Gastroesophageal sphincter (tissue), 4 donors: ENCODE results near the gene MTO1. TPM values are rescaled to one million over a fixed set of nuclear protein-coding genes. Genes with fewer than 3 reads are reported as not detected.
"Not testable (repeated sequence)": the region's sequence is repeated elsewhere in the genome, so short reads cannot be mapped to it uniquely, and the experiment has no call there.

Experiments
- ATAC-seq: fragments of 150-250 bp; one replicate; pipeline ENCODE4 v1.9.1; 2016; ENCODE audit warnings: mild to moderate bottlenecking, moderate library complexity
- H3K27ac ChIP-seq, 4 donors: fragments of 200-600 bp; sonication (generic) in 3 of 4; 1 replicate in 3 of 4; 2 replicates in 1 of 4; pipeline ENCODE4 v1.5.1; 2016 to 2019
- H3K27me3 ChIP-seq: fragments of 200-600 bp; sonication (generic); one replicate; pipeline ENCODE4 v1.5.1; 2019
- H3K36me3 ChIP-seq, 2 donors: fragments of 200-600 bp; sonication (generic); one replicate each; pipeline ENCODE4 v1.5.1; 2019; ENCODE audit warnings: control low read depth in 1 of 2
- H3K4me1 ChIP-seq, 3 donors: fragments of 200-600 bp; sonication (generic); 1 replicate in 2 of 3; 2 replicates in 1 of 3; pipeline ENCODE4 v1.5.1; 2016 to 2019; ENCODE audit warnings: control low read depth in 2 of 3
- H3K4me3 ChIP-seq, 2 donors: fragments of 200-600 bp; sonication (generic); one replicate each; pipeline ENCODE4 v1.5.1; 2019; ENCODE audit warnings: mild to moderate bottlenecking in 1 of 2, moderate library complexity in 1 of 2
- H3K9me3 ChIP-seq, 3 donors: fragments of 200-600 bp; sonication (generic); one replicate each; pipeline ENCODE4 v1.5.1; 2017 to 2019; ENCODE audit warnings: control low read depth in 2 of 3
- CTCF ChIP-seq, 4 experiments: fragments of 200-600 bp in 2 of 4; fragments of 450-650 bp in 2 of 4; sonication (generic) in 1 of 4; IDR thresholded peaks; one replicate each; pipeline ENCODE4 v1.5.1; 2017 to 2019; ENCODE audit warnings: antibody characterized with exemption in 4 of 4, mild to moderate bottlenecking in 2 of 4, moderate library complexity in 2 of 4
- EP300 ChIP-seq: sonication (generic); formaldehyde crosslinking; IDR thresholded peaks from one replicate; pipeline ENCODE4 v1.6.1; 2017; ENCODE audit warnings: antibody characterized with exemption, mild to moderate bottlenecking
- POLR2A ChIP-seq, 2 donors: fragments of 450-650 bp; IDR thresholded peaks; one replicate each; pipeline ENCODE4 v1.6.1; 2017; ENCODE audit warnings: antibody characterized with exemption in 2 of 2, mild to moderate bottlenecking in 2 of 2, moderate library complexity in 1 of 2
- POLR2AphosphoS5 ChIP-seq: sonication (generic); formaldehyde crosslinking; IDR thresholded peaks from one replicate; pipeline ENCODE4 v1.6.1; 2017; ENCODE audit warnings: antibody characterized with exemption
- WGBS, 2 donors: methylation state at CpG; one replicate each; pipeline ENCODE4 v1.1.5; 2018; ENCODE audit warnings: low coverage in 1 of 2; 5-methylcytosine and 5-hydroxymethylcytosine counted together
- total RNA-seq, 4 donors: library from RNA; depleted of rRNA; stranded (reverse); fragments of >200 nt; gene quantifications; one replicate each; pipeline ENCODE4 v1.1.0, GENCODE V29; 2016

The MTO1 gene
- total RNA-seq, 4 donors from 2014 or later = 25.2 to 30.3 (median 29.4) TPM

GRCh38 chr6:73542891-73543290 is 81.4 kb downstream of the MTO1 start:
- Histone ChIP-seq H3K9me3 (no peaks in the 10 kb centered on the region), H3K27ac (no peak overlapping the region), H3K4me3 (no peak overlapping the region), H3K4me1 (no peaks in the 10 kb centered on the region), H3K27me3 (no peaks in the 10 kb centered on the region), H3K36me3 (no peaks in the 10 kb centered on the region)
- 91 to 93% methylated on average over 3 to 5 of the region's 5 CpGs for WGBS, 2 donors
- TF ChIP-seq EP300 = no peak
- TF ChIP-seq POLR2AphosphoS5 = no peak
- no peak for TF ChIP-seq CTCF (IDR thresholded peaks at IDR 0.05)
- no peak for TF ChIP-seq POLR2A (IDR thresholded peaks at IDR 0.05)
- no peak for ATAC-seq

DNA sequence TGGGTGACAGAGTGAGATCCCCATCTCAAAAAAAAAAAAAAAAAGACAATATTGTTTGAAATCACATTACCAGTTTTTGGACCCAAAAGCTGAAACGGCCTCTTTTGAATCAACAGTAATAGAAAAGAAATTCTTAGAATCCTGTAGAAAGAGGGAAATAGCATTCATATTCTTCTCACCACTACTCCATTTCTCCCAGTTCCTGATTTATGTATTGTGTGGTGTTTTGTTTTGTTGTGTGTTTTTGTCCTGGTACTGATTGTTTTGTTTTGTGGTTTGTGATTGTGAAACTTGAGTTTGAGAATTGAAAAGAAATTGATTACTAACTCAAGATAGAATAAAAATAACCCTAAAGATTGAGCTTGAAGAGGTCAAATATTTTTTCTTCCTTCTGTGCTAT is 85.5 kb downstream of the MTO1 start:
- Histone ChIP-seq H3K4me3 (no peak overlapping the region), H3K9me3 (no peaks in the 10 kb centered on the region), H3K27me3 (no peaks in the 10 kb centered on the region), H3K4me1 (no peaks in the 10 kb centered on the region), H3K27ac (no peak overlapping the region), H3K36me3 (no peaks in the 10 kb centered on the region)
- 75 to 89% methylated on average over 1 of the region's 1 CpG for WGBS, 2 donors
- TF ChIP-seq CTCF (IDR thresholded peaks at IDR 0.05) (no peak), POLR2A (IDR thresholded peaks at IDR 0.05) (no peak), EP300 (no peak), POLR2AphosphoS5 (no peak)
- ATAC-seq = no peak

DNA sequence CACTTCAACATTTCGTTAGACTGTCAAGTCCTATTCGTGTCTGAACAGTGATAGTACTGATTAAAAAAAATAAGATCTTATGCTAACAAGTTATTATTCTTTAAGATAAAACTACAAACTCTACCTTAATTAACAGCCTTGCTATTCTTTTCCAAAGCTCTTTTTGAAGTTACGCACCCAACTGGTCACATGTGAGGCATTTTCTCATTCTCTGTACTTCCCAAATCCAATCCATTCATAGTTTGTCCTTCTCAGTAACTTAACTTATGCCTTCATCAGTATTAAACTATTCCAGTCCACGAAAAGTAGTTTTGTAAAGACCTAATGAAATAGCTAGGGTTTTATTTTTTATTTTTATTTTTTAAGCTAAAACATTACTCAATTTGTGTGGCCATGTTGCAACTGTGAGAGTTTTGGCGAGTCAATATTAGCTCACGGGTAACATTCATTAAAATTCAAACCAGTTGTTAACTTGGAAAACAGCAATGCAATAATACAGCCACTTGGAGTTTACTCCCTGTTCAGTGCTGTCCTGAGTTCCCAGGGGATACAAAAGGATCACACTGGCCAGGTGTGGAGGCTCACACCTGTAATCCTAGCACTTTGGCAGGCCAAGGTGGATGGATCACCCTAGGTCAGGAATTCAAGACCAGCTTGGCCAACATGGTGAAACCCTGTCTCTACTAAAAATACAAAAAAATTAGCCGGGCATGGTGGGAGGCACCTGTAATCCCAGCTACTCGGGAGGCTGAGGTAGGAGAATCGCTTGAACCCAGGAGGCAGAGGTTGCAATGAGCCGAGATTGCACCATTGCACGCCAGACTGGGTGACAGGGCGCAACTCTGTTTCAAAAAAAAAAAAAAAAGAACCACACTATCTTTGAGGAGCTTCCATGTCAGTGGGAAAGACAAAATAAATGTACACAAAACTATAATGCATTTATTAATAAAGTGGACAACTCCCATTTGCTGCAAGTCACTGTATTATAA is 87.2 kb downstream of the MTO1 start:
- no peaks in the 10 kb centered on the region for H3K4me1 ChIP-seq
- no peaks in the 10 kb centered on the region for H3K9me3 ChIP-seq
- no peaks in the 10 kb centered on the region for H3K36me3 ChIP-seq
- no peak overlapping the region for H3K27ac ChIP-seq
- no peak overlapping the region for H3K4me3 ChIP-seq
- no peaks in the 10 kb centered on the region for H3K27me3 ChIP-seq
- WGBS, 2 donors = 74 to 90% methylated on average over 8 to 12 of the region's 12 CpGs
- no peak for TF ChIP-seq POLR2AphosphoS5
- TF ChIP-seq CTCF (IDR thresholded peaks at IDR 0.05) = no peak
- no peak for TF ChIP-seq EP300
- no peak for TF ChIP-seq POLR2A (IDR thresholded peaks at IDR 0.05)
- no peak for ATAC-seq

- H3K4me3 ChIP-seq, ATAC-seq, H3K27ac ChIP-seq, H3K27me3 ChIP-seq, H3K4me1 ChIP-seq, H3K36me3 ChIP-seq, H3K9me3 ChIP-seq: not testable (repeated sequence)
- 75 to 96% methylated on average over 4 of the region's 4 CpGs for WGBS, 2 donors
Measured at GRCh38 chr6:73551115-73551514, 89.6 kb downstream of the MTO1 start.

- H3K36me3 ChIP-seq, H3K27ac ChIP-seq, ATAC-seq: not testable (repeated sequence)
Measured at GRCh38 chr6:73555380-73555949, 93.9 kb downstream of the MTO1 start.

DNA sequence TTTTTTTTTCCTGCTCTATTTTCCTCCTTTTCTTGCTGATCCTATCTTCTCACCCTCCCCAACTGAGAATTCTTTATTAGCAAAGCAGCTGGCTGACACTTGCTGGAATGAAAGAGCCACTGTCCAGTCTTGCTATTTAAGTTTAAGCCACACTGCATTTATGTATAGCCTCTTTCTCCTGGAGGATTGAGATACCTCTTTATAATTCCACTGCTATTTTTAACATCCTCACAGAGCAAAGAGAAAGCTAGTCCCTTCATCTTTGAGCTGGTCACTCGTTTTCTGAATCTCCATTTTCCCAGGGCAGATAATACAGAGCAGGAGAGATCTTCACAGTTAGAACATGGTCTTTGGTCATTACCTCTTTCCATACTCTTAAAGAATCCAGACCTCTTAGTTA is 95.3 kb downstream of the MTO1 start:
- TF ChIP-seq CTCF (IDR thresholded peaks at IDR 0.05) (no peak), POLR2A (IDR thresholded peaks at IDR 0.05) (no peak), POLR2AphosphoS5 (no peak), EP300 (no peak)
- no peak for ATAC-seq
- WGBS, 2 donors = 18 to 33% methylated on average over 1 of the region's 1 CpG
- Histone ChIP-seq H3K27ac (no peak overlapping the region), H3K9me3 (no peaks in the 10 kb centered on the region), H3K36me3 (no peaks in the 10 kb centered on the region), H3K27me3 (no peaks in the 10 kb centered on the region), H3K4me1 (no peaks in the 10 kb centered on the region), H3K4me3 (no peak overlapping the region)

More at GRCh38 chr6:73555380-73555949, 93.9 kb downstream of the MTO1 start:
- 92 to 98% methylated on average over 7 to 10 of the region's 11 CpGs for WGBS, 2 donors
- not testable (repeated sequence) for H3K4me3 ChIP-seq, H3K9me3 ChIP-seq, H3K4me1 ChIP-seq, H3K27me3 ChIP-seq
